GM18861 (cell line): ENCODE results near the gene KLKB1.
A peak's percentile ranks its signal among the peaks of the same experiment; 100 is the strongest.

Experiments used
- ATAC-seq: cut with Tn5 transposase; IDR thresholded peaks from one replicate; pipeline ENCODE4 v1.9.1; 2021; ENCODE audit not compliant: unreplicated experiment

KLKB1 gene

GRCh38 chr4:186227221-186227620 lies at the start of gene KLKB1:
Gene KLKB1, plus strand, starts transcription at chr4:186227507. Its CDS starts 689 bp downstream, at chr4:186228196.
- ATAC-seq: no peak

DNA sequence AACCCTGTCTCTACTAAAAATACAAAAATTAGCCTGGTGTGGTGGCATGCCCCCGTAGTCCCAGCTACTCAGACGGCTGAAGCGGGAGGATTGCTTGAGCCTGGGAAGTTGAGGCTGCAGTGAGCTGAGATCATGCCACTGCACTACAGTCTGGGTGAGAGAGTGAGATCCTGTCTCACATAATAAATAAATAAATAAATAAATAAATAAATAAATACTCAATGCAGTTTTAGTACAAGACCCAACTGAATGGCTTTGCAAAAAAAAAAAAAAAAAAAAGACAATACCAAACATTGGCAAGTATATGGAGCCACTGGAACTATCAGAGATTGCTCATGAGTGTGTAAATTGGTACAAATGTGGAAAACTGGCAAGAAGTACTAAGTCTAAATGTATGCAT lies 39.2 kb upstream of the KLKB1 start:
- no peak for ATAC-seq

GRCh38 chr4:186189656-186190055 lies 37.7 kb upstream of the KLKB1 start:
- ATAC-seq: no peak

GRCh38 chr4:186190581-186191199 lies 36.6 kb upstream of the KLKB1 start:
- peak; percentile 13 for ATAC-seq

DNA sequence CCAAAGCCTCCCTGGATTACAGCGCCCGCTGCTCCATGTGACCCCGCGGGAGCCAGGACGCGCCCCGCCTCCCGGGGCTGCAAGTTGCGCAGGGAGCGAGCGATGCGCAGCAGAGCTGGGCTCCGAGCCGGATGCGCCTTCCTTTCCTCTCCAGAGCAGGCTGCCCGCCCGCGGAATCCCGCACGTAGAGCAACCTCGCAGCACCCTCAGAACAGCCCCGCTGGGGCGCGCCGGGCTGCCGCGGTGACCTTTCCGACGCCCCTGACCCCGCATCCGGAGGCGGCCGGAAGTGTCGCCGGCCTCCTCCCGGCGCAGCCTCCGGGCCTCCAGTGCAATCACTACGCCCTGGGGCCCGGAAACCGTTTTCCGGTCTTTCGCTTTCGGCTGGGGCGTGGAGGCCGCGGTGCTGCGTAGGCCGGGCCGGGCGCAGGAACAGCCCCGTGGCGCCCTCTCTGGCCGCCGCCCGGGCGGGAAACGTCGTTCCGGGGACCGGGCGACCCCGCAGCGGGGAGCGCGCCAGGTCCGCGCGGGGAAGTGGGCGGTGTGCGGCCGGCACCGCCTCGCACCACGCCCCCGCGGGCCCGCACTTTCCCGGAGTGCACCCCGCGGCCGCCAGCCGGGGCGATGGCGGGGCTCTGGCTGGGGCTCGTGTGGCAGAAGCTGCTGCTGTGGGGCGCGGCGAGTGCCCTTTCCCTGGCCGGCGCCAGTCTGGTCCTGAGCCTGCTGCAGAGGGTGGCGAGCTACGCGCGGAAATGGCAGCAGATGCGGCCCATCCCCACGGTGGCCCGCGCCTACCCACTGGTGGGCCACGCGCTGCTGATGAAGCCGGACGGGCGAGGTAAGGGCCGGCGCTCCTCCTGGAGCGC lies 35.9 kb upstream of the KLKB1 start, which contains the start of gene CYP4V2:
Gene CYP4V2 (plus strand): TSS at position 368 of the 866 bp plus-strand sequence. CDS start 257 bp downstream, at position 625.
- peak; percentile 88 for ATAC-seq

GRCh38 chr4:186192066-186192612 lies 35.2 kb upstream of the KLKB1 start:
- ATAC-seq: no peak

GRCh38 chr4:186193851-186194250 lies 33.5 kb upstream of the KLKB1 start:
- no peak for ATAC-seq

DNA sequence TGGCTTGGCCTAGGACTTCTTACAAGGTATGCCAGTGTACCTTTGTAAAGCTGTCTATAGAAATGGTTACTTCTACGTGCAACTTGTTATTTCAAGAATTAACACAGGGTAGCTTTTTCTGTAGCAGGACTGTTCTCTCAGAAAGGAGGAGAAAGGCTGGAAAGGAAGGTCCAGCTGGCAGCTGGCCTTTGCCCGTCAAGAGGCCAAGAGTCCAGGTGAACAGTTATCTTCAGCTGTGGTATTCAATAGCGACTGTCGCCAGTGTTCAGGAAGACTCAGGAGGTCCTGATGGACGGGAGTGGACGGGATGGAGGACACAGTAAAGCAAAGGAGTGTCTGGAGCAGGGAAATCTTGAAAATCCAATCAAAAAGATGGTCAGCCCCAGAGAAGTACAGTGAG lies 31.2 kb upstream of the KLKB1 start:
- ATAC-seq: no peak

DNA sequence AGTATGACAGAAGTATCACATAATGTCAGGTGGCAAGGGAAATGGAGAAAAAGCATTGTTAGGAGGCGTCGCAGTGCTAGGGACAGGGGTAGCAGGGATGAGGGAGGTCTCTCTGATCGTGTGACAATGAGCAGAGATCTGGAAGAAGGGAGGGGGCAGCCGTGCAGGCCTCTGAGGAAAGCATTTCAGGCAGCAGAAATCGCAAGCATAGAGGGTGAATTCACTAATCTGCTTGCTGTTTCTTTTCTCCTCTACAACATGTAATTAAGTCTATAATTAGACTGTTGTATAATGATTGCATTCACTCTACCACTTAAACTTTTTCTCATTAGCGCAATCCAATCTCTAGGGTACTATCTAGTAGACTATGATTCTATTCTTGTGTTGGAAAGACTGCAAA lies 26.8 kb upstream of the KLKB1 start:
- no peak for ATAC-seq

- ATAC-seq: no peak
Measured at GRCh38 chr4:186201010-186201409, 26.3 kb upstream of the KLKB1 start.

DNA sequence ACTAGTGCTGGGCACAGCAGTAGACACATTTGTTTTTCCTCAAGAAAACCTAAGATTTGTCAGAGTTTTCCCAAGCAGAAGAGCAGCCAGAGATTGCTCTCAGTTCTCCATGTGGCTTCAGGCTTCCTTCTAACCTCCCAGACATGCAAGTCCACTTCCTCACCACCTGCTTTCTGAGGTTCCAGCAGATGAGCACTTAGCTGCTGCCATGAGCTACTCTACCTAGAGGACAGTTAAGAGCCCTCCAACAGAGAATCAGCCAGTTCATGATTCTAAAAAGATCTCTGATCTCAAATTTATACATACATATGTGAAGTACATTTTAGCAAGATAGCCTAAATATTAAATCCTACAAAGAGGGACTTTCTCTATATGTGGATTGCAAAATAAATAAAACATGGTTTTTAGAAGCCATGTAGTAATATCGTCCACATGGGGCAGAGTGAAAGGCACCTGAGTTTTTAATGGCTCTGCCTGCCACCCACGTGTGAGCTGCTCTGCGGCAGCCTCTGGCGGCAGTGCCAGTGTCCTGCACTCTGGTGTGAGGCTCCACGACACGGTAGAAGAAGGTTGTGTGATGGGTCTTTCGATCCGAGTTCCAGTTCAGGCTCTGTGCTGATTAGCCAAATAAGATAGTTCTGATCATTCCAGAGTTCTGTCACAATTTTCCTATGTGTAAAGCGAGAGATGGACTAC lies 25.6 kb upstream of the KLKB1 start:
- ATAC-seq: peak; percentile 99

DNA sequence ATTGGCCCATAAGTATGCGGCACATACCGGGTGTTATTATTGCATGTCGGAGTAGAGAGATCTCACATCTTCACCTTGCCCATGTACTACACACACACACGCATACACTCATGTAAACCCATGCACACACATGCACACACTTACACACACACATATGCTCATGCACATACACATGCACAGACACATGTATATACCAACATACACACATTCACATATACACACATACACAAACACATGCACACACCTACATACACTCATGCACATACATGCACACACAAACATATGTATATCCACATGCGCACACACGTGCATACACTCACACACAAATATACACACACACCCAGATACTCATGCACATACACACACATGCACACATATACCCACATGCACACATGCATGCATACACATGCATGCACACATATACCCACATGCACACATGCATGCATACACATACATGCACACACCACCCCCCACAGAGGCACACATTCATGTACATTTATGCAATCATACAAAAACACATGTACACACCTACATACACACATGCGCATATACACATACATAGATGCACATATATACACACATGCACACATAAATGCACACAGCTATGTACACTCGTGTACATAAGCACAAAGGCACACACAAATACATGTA lies 24.7 kb upstream of the KLKB1 start:
- no peak for ATAC-seq

DNA sequence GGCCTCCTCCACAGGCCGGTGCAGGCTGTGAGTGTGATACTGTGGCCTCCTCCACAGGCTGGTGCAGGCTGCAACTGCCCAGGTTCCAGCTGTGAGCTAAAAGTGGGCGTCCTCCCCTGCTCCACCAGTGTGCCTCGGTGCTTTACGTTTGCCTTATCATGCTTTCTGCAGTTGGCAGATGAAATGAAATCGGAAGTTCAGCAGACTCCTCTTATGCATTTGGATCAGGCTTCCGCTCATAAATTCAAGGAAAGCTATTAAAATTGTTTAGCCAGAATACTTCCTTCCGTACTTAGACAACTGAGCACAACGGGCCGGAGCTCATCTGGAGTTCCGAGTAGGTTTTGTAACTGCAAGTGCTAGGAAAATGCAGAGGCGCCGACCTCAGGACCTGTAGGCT lies 23.9 kb upstream of the KLKB1 start:
- no peak for ATAC-seq

DNA sequence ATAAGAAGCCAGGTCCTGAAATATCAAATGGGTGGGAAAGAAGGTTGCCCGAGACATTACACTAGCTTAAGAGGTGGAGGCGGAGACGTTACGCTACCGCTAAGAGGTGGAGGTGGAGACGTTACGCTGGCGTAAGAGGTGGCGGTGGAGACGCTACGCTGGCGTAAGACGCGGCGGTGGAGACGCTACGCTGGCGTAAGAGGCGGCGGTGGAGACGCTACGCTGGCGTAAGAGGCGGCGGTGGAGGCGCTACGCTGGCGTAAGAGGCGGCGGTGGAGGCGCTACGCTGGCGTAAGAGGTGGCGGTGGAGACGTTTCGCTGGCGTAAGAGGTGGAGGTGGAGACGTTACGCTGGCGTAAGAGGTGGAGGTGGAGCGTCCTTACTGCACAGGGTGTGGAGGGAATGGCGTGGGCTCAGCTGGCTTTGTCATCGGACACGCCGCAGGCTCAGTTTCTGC lies 23.2 kb upstream of the KLKB1 start:
- ATAC-seq: no peak

GRCh38 chr4:186204686-186205085 lies 22.6 kb upstream of the KLKB1 start:
- no peak for ATAC-seq

DNA sequence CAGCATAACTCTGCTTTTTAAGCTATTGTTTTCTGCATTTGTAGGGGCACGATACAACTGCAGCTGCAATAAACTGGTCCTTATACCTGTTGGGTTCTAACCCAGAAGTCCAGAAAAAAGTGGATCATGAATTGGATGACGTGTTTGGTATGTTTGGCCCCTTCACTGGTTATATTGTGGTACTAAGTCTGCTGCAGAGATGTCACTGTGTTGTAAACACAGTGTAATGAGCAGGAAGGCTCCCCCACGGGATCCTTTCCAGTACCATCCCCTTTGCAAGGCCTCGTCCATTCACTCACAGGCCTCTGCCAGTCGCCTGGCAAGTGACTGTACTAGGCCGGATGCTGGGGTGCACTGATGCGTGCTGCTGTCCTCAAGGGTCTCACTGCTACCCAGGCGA lies 22.2 kb upstream of the KLKB1 start:
- ATAC-seq: no peak

- ATAC-seq: no peak
Measured at GRCh38 chr4:186216465-186217024, 10.8 kb upstream of the KLKB1 start.

DNA sequence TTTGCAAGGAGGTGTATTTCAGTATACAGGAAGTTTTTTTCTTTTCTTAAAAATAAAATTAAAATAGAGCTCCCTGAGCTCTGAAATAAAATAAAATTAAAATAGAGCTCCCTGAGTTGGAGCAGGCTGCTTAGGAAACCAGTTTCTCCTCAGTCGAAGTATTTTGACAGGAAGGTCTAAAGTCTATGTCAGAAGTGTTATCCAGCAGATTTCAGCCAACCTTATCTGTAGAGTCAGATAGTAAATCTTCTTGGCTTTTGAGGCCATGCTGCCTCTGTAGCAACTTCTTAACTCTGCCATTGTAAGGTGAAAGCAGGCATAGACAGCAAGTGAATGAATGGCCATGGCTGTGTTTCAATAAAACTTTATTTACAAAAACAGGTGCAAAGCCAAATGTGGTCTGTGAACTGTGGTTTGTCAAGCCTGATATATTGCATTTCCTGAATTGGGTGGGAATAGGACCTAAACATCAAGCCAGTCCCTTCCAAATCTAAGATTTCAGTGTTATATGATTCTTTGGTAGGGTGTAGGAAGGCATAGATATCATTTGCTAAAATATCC lies 9.5 kb upstream of the KLKB1 start:
- ATAC-seq: no peak

GRCh38 chr4:186221624-186222023 lies 5.7 kb upstream of the KLKB1 start:
- no peak for ATAC-seq

DNA sequence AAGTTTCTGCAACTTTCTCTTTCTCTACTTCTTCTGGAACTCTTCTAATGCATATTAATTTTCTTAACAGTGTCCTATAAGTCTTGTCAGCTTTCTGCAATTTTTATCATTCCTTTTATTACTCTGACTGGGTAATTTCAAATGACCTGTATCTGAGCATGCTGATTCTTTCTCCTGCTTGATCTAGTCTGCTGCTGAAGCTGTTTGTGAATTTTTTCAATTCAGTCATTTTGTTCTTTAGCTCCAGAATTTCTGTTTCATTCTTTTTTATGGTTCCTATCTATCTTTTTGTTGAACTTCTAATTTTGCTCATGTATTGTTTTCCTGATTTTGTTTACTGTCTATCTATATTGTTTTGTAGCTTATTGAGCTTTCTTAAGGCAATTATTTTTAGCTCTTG lies 1.5 kb upstream of the KLKB1 start:
- ATAC-seq: no peak
